GM21717 (cell line): ENCODE measurements around the gene PPP2R1B.
"Not testable (repeated sequence)": the region's sequence is repeated elsewhere in the genome, so short reads cannot be mapped to it uniquely, and the experiment has no call there.

Experiments used
- ATAC-seq: cut with Tn5 transposase; IDR thresholded peaks from one replicate; pipeline ENCODE4 v1.9.1; 2021; ENCODE audit warnings: mild to moderate bottlenecking, moderate library complexity; ENCODE audit not compliant: unreplicated experiment

Gene PPP2R1B

GRCh38 chr11:111729071-111729830 lies 36.9 kb downstream of the PPP2R1B start:
- no peak for ATAC-seq

- no peak for ATAC-seq
These were observed 38.8 kb downstream of the PPP2R1B start for GRCh38 chr11:111727431-111727830.

DNA sequence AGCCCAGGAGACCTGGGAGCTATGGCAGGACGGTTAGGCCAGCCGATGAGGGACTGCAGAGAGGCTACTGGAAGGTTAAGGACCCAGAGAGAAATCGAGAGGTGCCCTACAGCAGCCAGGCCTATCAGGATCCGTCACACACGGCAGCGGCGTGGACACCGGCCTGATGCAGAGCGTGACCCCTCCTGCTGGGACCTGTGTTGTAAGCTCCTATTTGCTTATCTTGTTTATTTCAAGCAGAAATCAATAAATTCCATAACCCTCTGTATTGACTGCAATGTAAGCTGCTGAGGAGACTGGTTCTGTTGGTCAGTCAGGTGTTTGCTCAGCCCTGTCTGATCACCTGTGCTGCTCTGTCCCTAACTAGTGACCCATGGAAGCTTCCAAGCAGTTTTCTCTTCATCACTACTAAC lies 39.9 kb downstream of the PPP2R1B start:
- no peak for ATAC-seq

DNA sequence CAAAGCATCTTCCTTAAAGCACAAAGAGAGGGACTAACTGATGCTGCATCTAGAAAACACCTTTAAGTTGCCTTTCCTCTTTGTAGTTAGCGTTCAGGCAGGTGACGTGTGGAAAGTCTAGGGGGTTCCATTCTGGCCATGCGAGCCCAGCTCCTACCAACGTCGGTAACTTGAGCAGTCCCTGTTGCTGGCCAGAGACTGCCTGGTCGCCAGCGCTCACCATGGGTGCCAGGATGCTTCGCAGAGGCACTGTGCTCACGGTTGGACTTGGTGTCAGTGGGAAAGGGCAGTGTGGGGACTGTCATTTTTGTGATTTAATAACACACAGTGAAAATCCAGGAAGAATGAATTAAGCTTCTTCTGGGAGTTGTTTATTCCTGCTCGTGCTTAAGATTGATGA lies 40.6 kb downstream of the PPP2R1B start:
- no peak for ATAC-seq

- no peak for ATAC-seq
These were observed 41.5 kb downstream of the PPP2R1B start for GRCh38 chr11:111724615-111725129.

GRCh38 chr11:111723595-111723994 lies 42.6 kb downstream of the PPP2R1B start:
- no peak for ATAC-seq

GRCh38 chr11:111722501-111722900 lies 43.7 kb downstream of the PPP2R1B start:
- ATAC-seq, result no peak

DNA sequence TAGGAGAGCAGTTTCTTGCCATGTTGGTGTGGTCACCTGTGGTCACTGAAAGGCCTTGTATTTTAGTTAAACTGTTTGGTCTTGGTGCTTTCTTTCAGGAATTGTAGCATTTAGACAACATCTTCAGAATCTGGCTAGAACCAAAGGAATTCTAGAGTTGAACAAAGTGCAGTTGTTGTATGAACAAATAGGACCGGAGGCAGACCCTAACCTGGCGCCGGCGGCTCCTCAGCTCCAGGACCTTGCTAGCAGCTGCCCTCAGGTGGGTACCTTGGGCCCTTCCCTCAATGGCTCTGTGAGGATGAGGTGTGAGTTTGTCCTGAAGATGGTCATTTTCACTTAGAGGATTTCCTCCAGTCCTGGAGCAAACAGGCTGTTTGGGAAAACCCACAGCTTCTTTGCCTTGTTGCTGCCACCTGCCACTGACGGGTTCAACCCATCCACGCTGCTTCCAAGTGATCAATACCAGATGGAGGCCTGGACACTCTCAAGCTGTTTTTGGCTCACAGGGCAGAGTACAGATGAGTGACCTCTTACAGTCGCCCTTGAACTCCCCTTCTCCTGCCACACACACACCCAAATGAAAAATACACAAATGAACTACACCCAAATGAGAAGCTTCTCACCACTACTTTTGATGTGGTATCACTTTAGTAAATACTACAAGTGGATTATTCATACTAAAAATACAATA lies 45.2 kb downstream of the PPP2R1B start:
- ATAC-seq, result no peak

GRCh38 chr11:111719379-111719778 lies 46.8 kb downstream of the PPP2R1B start:
- no peak for ATAC-seq

DNA sequence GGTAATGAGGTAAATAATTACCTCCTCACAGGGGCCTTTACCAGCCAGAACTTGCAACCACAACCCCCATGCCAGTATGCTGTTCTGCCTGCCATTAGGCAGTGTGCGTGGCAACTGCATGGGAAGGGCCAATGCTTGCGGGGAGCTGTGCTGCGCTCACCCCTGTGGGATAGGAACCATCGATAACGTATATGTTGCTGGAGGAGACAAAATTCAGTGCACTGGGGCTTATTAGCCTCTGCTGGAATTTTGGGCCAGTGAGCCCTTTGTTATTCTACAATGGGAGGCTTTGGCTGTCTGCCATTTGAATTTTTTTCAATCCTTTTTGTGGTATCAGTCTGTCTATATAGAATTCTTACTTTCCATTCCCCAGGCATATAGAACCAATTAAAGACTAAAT lies 47.3 kb downstream of the PPP2R1B start:
- no peak for ATAC-seq

DNA sequence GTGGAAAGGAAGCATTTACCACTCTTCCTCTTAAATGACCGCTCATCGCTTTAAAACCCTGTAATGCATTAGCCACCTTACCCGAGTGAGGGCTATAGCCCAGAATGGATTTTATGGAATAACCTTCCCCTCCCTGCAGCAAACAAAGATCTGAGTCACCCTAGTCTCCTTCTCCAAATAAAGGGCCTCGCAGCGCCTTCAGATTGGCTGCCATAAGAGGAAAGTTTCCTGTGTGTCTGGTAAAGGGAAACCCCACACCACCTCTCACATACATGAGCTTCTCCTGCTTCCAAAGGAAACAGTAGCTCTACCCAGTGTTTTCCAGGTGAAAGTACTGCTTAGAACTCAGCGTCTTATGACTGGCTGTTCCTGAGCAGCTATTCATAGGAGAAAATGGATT lies 47.8 kb downstream of the PPP2R1B start:
- no peak for ATAC-seq

- ATAC-seq, result not testable (repeated sequence)
These were observed 48.5 kb downstream of the PPP2R1B start for GRCh38 chr11:111717660-111718059.

- ATAC-seq, result no peak
These were observed 50.9 kb downstream of the PPP2R1B start for GRCh38 chr11:111715142-111715816.

DNA sequence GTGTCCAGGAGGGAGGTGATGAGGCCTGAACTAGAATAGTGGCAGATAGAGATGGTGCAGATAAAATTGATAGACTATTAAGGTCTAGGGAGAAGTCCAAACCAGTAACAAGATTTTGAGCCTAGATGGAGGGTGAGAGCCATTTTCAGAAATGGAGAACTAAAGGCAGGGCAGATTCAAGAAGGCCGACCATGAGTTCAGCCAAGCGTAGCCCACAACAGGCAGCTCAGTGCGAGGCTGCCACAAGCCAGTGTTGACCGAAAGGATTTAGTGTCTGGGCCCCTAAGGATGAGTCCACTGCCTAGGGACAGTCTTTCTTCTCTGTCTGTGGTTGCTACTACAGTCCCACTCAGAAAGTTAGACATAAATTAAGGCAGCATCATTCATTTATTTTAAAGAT lies 51.7 kb downstream of the PPP2R1B start:
- no peak for ATAC-seq

GRCh38 chr11:111707691-111708067 lies 58.5 kb downstream of the PPP2R1B start:
- no peak for ATAC-seq

GRCh38 chr11:111707039-111707690 lies 59.0 kb downstream of the PPP2R1B start:
- no peak for ATAC-seq

DNA sequence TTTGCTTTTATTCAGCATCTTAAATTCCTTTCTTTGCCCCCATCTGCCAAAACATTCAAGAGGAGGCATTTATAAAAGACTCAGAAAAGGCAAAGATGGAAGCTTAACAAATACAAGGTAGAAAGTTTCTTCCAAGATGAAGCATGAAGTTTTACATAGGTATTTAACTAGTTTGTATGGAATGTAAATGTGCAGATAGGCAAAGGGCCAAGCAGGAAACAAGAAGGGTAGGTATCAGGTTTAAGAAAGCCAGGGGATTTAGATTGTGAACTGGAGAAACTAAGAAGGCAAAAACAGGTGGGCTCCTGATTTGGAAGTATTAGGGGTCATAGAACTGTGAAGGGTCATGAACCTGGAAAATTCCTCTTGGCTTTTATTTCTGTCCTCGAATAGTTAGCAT lies 62.6 kb downstream of the PPP2R1B start:
- no peak for ATAC-seq

GRCh38 chr11:111702623-111703022 lies 63.6 kb downstream of the PPP2R1B start:
- ATAC-seq, result no peak

DNA sequence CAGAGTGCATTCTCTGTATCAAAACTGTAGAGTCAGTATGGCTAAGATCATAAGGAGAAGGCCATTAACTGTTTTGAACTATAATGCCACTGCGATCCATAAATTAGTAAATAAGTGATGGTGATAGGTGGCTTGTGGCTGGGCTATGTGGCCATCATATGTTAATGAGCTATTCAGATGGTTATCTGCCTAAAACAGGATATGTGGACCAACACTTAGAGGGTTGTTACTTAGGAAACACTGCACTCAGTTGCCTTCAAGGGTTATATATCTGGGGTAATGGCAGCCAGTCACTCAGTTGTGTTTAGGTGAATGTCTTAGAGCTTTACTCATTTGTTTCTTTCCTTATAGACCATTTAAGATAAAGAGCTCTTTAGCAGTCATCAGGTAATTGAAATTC lies 66.0 kb downstream of the PPP2R1B start:
- no peak for ATAC-seq

- ATAC-seq, result no peak
These were observed 66.5 kb downstream of the PPP2R1B start for GRCh38 chr11:111699579-111700156.
